GM21360 (cell line): Measurements from ENCODE around the gene SLC2A1.
"Not testable (repeated sequence)": the region's sequence is repeated elsewhere in the genome, so short reads cannot be mapped to it uniquely, and the experiment has no call there.

Experiments used
- ATAC-seq: cut with Tn5 transposase; IDR thresholded peaks from one replicate; pipeline ENCODE4 v1.9.1; 2021; ENCODE audit warnings: mild to moderate bottlenecking, moderate library complexity; ENCODE audit not compliant: unreplicated experiment

Gene SLC2A1

DNA sequence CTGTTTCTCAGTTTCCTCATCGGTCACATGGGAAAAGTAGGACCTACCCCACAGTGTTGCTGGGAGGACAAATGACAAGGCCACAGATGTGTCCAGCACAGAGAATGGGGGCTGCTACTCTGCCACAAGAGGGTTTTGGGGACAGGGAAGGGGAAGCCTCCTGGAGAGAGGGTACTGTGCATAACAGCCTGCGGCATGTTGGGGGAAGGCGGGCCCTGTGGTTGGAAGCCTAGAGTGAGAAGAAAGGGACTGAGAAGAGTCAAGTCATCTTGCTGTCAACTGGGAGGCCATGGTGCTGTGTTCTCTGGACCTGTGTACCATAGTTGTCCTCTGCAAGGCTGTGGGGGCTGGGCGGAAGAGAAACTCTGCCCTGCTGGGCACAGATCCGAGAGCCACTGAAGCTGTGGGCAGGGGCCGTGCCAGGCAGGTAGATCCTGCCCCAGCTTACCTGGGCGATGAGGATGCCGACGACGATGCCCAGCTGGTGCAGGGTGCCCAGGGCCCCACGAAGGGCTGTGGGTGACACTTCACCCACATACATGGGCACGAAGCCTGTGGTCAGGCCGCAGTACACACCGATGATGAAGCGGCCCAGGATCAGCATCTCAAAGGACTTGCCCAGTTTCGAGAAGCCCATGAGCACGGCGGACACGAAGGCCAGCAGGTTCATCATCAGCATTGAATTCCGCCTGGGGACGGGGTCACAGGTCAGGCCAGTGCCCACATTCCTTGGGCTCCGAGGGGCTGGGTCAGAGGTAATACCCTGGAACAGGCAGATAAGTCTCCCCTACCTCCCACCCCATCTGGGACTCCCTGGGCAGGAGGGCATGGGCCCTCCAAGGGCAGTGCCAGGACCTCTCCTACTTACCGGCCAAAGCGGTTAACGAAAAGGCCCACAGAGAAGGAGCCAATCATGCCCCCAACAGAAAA lies 28.2 kb downstream of the SLC2A1 start:
- no peak for ATAC-seq

DNA sequence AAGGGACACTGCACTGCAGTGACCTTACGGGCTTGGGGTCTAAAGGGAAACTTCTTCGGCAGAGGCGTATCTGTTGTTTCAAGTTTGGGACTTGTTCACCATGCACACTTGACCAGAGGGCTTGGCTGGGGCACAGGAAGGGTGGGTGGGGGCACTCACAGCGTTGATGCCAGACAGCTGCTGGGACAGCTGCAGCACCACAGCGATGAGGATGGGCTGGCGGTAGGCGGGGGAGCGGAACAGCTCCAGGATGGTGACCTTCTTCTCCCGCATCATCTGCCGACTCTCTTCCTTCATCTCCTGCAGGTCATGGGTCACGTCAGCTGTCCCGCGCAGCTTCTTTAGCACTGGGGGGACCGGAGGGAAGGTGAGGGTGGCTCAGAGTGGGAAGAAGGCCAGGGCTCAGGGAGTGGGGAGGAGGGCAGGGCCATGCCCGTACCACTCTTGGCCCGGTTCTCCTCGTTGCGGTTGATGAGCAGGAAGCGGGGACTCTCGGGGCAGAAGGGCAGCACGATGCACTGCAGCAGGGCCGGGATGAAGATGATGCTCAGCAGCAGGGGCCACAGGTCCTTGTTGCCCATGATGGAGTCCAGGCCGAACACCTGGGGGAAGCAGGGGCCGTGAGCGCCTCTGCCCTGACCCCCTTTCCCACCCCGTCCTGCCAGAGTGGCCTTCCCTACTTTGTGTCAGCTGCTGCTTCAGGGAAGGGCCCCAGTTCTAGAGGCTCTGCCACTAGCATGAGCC lies 29.1 kb downstream of the SLC2A1 start:
- no peak for ATAC-seq

- no peak for ATAC-seq
Measured at GRCh38 chr1:42928859-42929258, 29.8 kb downstream of the SLC2A1 start.

DNA sequence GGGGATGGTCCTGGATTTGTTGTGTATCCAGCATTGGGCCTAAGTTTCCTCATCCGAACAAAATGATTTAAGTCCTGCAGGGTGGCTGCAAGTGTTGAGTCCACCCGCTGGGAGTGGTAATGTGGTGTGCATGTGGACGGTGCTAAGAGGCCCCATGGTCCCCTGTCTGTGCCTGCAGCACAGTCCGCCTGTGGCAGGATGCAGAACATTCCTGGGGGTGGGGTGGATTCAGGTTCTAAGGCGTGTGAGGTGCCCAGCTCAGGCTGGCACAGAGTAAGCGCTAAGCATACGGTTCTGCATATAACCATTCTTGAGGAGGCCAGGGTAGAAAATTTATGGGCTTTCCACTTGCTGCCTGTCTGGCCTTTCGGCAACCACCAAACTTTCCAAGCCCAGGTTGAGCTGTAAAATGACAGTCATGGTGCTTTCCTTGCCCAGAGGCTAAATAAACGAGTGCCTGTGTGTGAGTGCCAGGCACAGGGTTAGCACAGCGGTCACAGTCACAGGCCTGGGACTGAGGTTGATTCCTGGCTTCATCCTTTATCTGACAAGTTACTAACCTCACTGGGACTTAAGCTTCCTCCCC lies 30.7 kb downstream of the SLC2A1 start:
- ATAC-seq, result no peak

GRCh38 chr1:42927274-42927841 lies 31.3 kb downstream of the SLC2A1 start:
- ATAC-seq, result no peak

GRCh38 chr1:42926879-42927242 lies 31.8 kb downstream of the SLC2A1 start:
- no peak for ATAC-seq

- no peak for ATAC-seq
Measured at GRCh38 chr1:42926235-42926878, 32.3 kb downstream of the SLC2A1 start.

- ATAC-seq, result no peak
Measured at GRCh38 chr1:42924851-42925760, 33.6 kb downstream of the SLC2A1 start.

GRCh38 chr1:42924082-42924850 lies 34.4 kb downstream of the SLC2A1 start:
- peak; percentile 89 for ATAC-seq

- no peak for ATAC-seq
Measured at GRCh38 chr1:42923367-42924081, 35.1 kb downstream of the SLC2A1 start.

DNA sequence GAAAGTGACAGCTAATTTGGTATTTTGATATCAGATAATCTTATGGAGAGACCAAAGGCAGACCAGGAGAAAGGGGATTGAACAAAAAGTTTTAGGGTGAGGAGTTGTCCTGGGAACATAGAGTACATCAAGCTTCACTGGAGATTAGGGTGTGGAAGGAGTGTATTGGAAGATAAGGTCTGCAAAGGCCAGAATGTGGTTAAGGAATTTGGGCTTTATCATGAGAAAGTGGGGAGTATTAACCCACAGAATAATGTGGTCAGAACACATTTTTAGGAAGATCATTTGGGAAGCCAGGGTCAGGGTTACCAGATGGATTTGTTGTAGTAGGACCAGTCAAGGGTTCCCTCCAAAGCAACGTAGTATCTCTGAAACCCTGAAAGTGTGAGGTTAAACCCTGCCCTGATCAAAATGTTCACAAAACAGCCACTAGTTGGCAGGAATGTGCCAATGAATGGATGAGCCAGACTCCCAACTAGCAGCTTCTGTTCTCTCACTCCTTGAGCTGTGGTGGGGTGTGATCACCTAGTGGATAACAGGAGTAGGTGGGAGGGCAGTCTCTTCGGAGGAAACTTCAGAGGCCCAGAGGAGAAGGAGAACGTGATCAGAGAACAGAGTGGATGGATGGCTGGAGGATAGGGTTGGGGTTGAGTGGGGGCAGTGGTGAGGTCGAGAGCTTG lies 35.8 kb downstream of the SLC2A1 start:
- ATAC-seq, result peak; percentile 30

DNA sequence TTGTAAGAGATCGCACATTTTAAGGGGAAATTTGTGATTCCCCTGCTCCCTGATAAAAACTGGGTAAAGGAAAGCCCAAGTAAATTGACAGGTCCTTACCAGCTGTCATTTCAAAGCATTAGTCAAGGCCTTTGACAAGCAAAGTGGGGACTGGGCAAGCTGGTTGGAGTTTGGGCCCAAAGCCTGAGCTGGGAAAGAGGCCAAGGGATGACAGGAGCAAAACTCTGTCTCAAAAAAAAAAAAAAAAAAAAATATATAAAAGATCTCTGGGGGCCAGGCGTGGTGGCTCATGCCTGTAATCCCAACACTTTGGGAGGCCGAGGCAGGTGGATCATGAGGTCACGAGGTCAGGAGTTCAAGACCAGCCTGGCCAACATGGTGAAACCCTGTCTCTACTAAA lies 36.9 kb downstream of the SLC2A1 start:
- no peak for ATAC-seq

GRCh38 chr1:42919651-42920050 lies 39.0 kb downstream of the SLC2A1 start:
- ATAC-seq, result not testable (repeated sequence)

- no peak for ATAC-seq
Measured at GRCh38 chr1:42917241-42917495, 41.5 kb downstream of the SLC2A1 start.

DNA sequence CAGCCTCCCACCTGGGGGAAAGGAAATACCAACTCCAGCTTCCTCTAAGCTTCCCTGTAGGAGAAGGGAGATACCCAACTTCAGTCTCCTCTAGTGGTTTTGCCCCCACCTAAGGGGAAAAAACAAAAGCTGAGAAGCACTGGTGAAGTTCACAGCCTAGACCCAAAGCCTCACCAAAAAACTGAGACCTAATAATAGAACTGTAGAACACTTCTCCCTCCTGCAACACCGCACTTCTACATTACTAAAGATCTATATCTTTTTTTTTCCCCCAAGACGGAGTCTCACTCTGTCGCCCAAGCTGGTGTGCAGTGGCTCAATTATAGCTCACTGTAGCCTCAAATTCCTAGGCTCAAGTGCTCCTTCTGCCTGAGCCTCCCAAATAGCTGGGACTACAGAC lies 43.2 kb downstream of the SLC2A1 start:
- no peak for ATAC-seq

DNA sequence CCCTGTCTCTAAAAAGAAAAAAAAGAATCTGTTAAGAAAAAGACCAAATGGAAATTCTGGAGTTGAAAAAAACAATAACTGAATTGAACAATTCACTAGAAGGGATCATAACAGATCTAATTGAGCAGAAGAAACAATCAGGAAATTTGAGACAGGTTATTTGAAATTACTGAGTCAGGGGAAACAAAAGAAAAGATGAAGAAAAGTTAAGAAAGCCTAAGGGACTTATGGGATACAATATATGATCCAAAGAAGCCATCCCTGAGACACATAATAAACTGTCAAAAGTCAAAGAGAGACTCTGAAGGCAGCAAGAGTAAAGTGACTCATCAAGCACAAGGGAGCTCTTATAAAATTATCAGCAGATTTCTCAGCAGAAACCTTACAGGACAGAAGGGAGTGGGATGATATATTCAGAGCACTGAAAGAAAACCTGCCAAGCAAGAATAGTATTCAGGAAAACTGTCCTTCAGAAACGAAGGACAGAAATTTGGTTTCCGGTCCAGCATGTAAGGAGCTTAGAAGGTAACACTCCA lies 44.5 kb downstream of the SLC2A1 start:
- no peak for ATAC-seq

DNA sequence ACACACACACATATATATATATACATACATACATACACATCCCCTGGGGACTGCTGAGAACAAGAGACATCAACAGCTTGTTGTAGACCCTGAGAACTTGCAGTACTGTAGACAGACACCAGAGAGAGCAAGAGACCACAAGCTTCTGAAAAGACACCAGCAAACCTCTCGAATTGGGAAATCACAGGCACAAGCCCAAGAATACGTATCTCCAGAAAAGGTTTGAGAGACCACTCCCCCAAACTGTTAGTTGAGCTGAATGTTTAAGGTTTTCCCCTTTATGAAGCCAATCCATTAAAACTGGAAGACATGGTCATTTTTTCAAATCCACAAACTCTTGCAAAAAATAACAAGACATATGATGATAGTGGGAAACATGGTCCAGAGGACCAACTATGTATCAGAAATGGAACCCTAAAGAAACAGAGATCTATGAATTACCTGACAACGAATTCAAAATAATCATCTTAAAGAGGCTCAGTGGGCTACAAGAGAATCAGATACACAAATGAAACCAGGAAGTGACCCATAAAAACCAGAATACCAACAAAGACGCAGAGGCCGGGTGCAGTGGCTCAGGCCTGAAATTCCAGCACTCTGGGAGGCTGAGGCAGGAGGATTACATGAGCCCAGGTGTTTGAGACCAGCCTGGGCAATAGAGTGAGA lies 45.1 kb downstream of the SLC2A1 start:
- no peak for ATAC-seq
